A549 (cell line): ENCODE results near the gene MAP3K13.

Experiments
- CHD2 ChIP-seq: fragments of 150-350 bp; IDR thresholded peaks from 2 replicates; pipeline ENCODE4 v1.6.1; 2014; ENCODE audit warnings: low read length; ENCODE audit not compliant: partially characterized antibody
- CTCF ChIP-seq: fragments of >200 bp; sonication (Bioruptor Twin); formaldehyde crosslinking; IDR thresholded peaks from 3 replicates; pipeline ENCODE4 v1.5.1; 2016
- ELK1 ChIP-seq: fragments of 150-350 bp; IDR thresholded peaks from 2 replicates; pipeline ENCODE4 v1.6.1; 2014; ENCODE audit warnings: low read depth, mild to moderate bottlenecking, low read length
- EP300 ChIP-seq, 2 experiments: fragments of >200 bp; sonication (Bioruptor Twin); formaldehyde crosslinking; IDR thresholded peaks; 2 replicates in 1 of 2; 3 replicates in 1 of 2; pipeline ENCODE4 v1.6.1; 2016 to 2017
- JUN ChIP-seq, 2 experiments: fragments of >200 bp; sonication (Bioruptor Twin); formaldehyde crosslinking; IDR thresholded peaks; 2 replicates in 1 of 2; 3 replicates in 1 of 2; pipeline ENCODE4 v1.6.1; 2016 to 2017
- JUNB ChIP-seq: fragments of >200 bp; sonication (Bioruptor Twin); formaldehyde crosslinking; IDR thresholded peaks from 2 replicates; pipeline ENCODE4 v1.6.1; 2016
- KDM1A ChIP-seq: fragments of 200-600 bp; sonication (generic); IDR thresholded peaks from 2 replicates; pipeline ENCODE4 v1.6.1; 2016; ENCODE audit warnings: low read depth, mild to moderate bottlenecking
- MAX ChIP-seq: IDR thresholded peaks from 2 replicates; pipeline ENCODE4 v1.6.1; 2012
- MAZ ChIP-seq: fragments of 150-350 bp; IDR thresholded peaks from 2 replicates; pipeline ENCODE4 v1.6.1; 2014; ENCODE audit warnings: antibody characterized with exemption, low read depth, low read length, borderline replicate concordance
- MYC ChIP-seq: IDR thresholded peaks from 2 replicates; pipeline ENCODE4 v1.6.1; 2012; ENCODE audit warnings: mild to moderate bottlenecking, inconsistent platforms, low read length, improper control_type of control experiment, borderline replicate concordance
- POLR2A ChIP-seq: IDR thresholded peaks from 2 replicates; pipeline ENCODE4 v1.6.1; 2012; ENCODE audit warnings: mild to moderate bottlenecking, low read length
- REST ChIP-seq: fragments of 200-600 bp; sonication (generic); IDR thresholded peaks from 2 replicates; pipeline ENCODE4 v1.6.1; 2016; ENCODE audit warnings: antibody characterized with exemption, mild to moderate bottlenecking, moderate library complexity
- RNF2 ChIP-seq: fragments of 200-600 bp; sonication (generic); IDR thresholded peaks from 2 replicates; pipeline ENCODE4 v1.6.1; 2016; ENCODE audit warnings: low read depth, mild to moderate bottlenecking, antibody characterized with exemption, moderate library complexity, borderline replicate concordance
- ZC3H11A ChIP-seq: fragments of 450-650 bp; IDR thresholded peaks from 2 replicates; pipeline ENCODE4 v1.6.1; 2014; ENCODE audit warnings: antibody characterized with exemption, mild to moderate bottlenecking

- no peak for TF ChIP-seq MAX
- TF ChIP-seq CTCF: no peak
- TF ChIP-seq RNF2: no peak
- no peak for TF ChIP-seq KDM1A
- TF ChIP-seq JUN (IDR thresholded peaks at IDR 0.05): no peak
- no peak for TF ChIP-seq EP300 (IDR thresholded peaks at IDR 0.05)
- no peak for TF ChIP-seq JUNB
- TF ChIP-seq REST: no peak
- no peak for TF ChIP-seq ZC3H11A
- TF ChIP-seq POLR2A: no peak
- no peak for TF ChIP-seq CHD2
- no peak for TF ChIP-seq MYC
- no peak for TF ChIP-seq MAZ
- TF ChIP-seq ELK1: no peak
Measured at GRCh38 chr3:185424435-185424834, 61.5 kb downstream of the MAP3K13 start.
